Measurements from ENCODE around the gene ANO7. TPM values are rescaled to one million over a fixed set of nuclear protein-coding genes. Genes with fewer than 3 reads are reported as not detected.

Gene ANO7
- total RNA-seq, 2 experiments from 2014 or later: 0.53 to 1.1 TPM

DNA sequence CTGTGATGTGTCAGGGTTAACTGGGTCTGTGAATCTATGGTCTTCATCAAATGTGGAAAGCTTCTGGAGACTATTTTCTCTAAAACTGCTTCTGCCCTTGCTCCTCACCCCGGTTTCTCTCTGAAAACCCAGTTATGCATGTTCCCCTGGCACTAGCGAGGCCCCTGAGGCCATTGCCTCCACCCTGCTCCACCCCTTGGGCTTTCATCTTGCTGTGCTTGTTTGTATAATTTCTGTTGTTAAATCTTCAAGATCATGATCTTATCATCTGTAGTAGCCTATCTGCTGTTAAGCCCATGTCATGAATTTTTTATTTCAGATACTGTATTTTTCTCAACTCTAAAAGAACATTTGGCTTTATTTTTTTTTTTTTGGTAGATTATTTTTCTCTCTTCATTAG, 14.9 kb upstream of the ANO7 start:
- no peak for ATAC-seq

DNA sequence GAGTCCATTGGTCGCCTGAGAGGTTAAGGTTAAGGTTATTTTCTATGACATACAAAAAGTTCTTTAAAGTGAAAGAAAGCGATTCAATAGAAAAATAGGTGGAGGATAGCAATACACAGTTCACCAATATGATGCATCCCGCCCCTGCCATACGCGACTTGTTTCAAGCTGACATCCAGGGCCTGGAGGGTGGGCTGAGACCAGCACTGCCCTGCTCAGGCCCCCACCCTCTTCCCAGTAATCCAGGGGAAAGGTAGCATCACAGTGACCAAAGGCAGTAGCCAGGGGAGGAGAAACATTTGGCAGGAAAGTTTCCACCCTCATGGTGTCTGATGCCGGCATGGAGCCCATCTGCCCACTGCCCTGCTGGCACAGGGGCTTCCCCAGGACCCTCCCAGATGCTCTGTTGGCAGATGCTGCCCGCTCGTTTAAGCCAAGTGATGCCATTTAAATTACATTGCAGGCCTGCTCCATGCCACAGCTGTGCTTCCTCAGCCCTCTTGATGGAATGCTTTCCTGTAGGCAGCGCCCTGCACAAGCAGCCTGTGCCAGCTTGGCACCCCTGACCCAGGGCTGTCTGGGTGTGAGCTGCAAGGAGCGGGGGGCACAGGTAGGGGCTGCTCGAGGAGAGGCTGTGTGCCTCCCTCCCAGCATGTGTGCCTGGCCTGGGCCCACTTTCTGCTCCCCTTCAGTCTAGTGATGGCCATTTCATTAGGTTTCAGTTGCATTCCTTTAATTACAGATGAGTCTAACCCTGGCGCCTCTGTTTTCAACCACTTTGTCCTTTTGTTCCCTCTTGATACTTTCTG, 10.7 kb upstream of the ANO7 start:
- Mint-ChIP-seq H3K36me3 (peaks cover 26% of the 10 kb centered on the region), H3K27ac (no peak overlapping the region), H3K4me3 (no peak overlapping the region), H3K27me3 (no peaks in the 10 kb centered on the region), H3K9me3 (ENCODE audit: low read depth) (no peaks in the 10 kb centered on the region), H3K4me1 (peaks cover 13% of the 10 kb centered on the region)
- DNase-seq: no peak
- no peak for ATAC-seq
- CTCF ChIA-PET: no interaction called here

More for the DNA sequence above, 14.9 kb upstream of the ANO7 start:
- Mint-ChIP-seq H3K4me1 (no peaks in the 10 kb centered on the region), H3K9me3 (ENCODE audit: low read depth) (peaks cover 5% of the 10 kb centered on the region), H3K27ac (no peak overlapping the region), H3K36me3 (peaks cover 59% of the 10 kb centered on the region), H3K27me3 (no peaks in the 10 kb centered on the region), H3K4me3 (no peak overlapping the region)
- CTCF ChIA-PET: interaction anchor here (0.9 kb wide), 1 partner anchor 322 kb away, joined by 3 read pairs; no protein-coding TSS in a partner anchor
- DNase-seq: no peak

DNA sequence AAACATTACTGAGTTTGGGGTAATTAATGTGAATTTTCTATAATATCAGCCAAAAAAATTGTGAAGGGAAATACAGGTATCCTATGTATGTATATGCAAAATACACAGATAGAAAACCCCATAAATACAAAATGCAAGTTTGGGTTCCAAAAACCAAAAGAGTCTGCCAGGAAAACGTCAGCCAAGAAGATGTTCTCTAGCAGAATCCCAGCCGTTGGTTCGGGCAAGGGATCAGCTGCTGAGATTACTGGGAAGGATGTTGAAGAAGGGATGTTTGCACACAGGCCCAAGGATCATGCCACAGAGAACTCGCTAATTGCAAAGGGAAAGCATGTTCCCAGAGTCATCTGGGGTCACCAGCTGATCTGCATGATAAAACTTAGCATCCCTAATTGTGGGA, 9.5 kb upstream of the ANO7 start:
- ATAC-seq (no peak), DNase-seq (no peak)
- CTCF ChIA-PET: no interaction called here
- no peak overlapping the region for H3K4me3 Mint-ChIP-seq
- H3K4me1 Mint-ChIP-seq: peaks cover 13% of the 10 kb centered on the region
- no peaks in the 10 kb centered on the region for H3K9me3 Mint-ChIP-seq (ENCODE audit: low read depth)
- H3K27ac Mint-ChIP-seq: no peak overlapping the region
- H3K36me3 Mint-ChIP-seq: peaks cover 20% of the 10 kb centered on the region
- H3K27me3 Mint-ChIP-seq: no peaks in the 10 kb centered on the region

DNA sequence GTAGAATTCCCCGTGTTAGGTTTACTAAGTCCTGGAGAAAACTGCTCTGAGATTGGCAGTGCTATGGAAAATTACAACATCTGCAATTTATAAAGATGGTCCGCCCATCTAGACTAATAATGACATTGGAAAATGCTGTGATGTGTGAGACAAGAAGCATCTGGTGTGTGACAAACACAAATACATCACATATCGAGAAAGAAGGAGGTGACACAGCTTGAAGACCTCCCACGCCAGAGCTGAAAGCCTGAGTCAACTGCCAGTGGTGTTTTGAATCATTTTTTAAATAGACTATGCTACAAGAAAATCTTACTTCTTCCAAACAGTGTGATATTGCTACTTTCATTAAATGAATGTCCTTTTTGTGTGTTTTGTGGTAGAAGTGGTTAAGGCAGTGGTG, 8.6 kb upstream of the ANO7 start:
- no peak for DNase-seq
- Mint-ChIP-seq H3K36me3 (peaks cover 15% of the 10 kb centered on the region), H3K9me3 (ENCODE audit: low read depth) (no peaks in the 10 kb centered on the region), H3K4me1 (peaks cover 13% of the 10 kb centered on the region), H3K27me3 (no peaks in the 10 kb centered on the region), H3K27ac (no peak overlapping the region), H3K4me3 (no peak overlapping the region)
- CTCF ChIA-PET: no interaction called here
- peak; percentile 51 for ATAC-seq

DNA sequence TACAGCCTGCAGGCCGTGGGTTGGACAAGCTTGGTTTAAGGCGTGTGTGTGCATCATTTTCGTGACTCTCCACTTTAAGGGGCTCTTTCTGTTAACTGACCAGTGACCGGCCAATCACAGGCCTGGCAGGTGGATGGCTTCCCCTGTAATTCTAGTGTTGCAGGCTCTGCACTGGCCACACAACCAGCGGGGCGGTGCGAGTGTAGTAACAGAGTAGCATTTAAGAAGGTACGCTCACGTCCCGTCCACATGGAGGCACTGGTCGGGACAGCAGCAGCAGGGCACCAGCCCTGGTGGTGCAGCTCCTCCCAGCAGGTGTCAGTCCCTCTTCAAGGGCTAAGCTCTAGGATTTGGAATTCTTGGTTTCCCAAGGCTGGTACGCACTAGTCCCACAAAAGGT, 8.0 kb upstream of the ANO7 start:
- CTCF ChIA-PET: no interaction called here
- Mint-ChIP-seq H3K9me3 (ENCODE audit: low read depth) (no peaks in the 10 kb centered on the region), H3K4me1 (peaks cover 13% of the 10 kb centered on the region), H3K4me3 (no peak overlapping the region), H3K27me3 (no peaks in the 10 kb centered on the region), H3K27ac (no peak overlapping the region), H3K36me3 (peaks cover 9% of the 10 kb centered on the region)
- DNase-seq: no peak
- ATAC-seq: no peak

DNA sequence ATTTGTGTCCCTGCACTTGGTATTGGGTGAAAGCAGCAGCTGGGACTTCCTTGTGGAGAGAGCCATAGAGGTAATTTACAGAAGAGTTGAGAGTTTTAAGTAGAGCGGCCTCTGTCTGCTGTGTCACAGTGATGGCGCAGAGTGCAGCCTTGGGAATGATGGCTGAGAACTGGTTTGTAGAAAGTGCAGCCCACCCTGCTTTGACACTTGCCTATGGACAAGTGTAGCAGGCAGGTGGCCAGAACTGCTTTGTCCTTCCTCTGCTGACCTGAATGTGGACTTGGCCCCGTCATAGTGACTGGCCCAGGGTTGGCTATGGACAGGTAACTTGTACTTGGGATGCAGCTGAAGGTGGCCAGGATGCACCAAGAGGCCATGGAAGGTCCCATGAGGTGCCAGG, 6.4 kb upstream of the ANO7 start:
- ATAC-seq (no peak), DNase-seq (no peak)
- Mint-ChIP-seq H3K36me3 (peaks cover 7% of the 10 kb centered on the region), H3K4me3 (no peak overlapping the region), H3K4me1 (peaks cover 13% of the 10 kb centered on the region), H3K27me3 (no peaks in the 10 kb centered on the region), H3K9me3 (ENCODE audit: low read depth) (no peaks in the 10 kb centered on the region), H3K27ac (no peak overlapping the region)
- CTCF ChIA-PET: no interaction called here

DNA sequence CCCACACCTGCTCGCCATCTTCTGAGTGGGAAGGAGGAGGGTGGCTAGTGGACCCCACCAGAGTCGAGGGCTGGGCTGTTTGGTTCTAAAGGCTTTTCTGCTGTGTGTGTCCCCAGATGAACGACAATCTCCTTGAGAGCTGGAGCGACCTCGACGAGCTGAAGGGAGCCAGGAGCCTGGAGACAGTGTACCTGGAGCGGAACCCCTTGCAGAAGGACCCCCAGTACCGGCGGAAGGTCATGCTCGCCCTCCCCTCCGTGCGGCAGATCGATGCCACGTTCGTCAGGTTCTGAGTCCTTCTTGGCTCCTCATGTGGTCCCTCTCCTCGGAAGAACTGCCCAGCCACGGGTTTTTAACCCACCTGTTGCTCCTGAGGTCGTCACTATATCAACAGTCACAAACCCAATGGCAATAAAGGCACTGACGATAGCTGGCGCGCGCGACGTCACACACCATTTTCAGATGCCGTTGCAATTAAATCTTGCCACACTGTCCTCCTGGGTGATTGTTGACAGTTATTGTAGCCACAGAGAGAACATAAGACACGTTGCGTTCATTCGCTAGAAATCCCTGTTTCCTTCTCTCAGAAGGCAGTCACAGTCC, 5.8 kb upstream of the ANO7 start:
- Mint-ChIP-seq H3K4me3 (no peak overlapping the region), H3K36me3 (peaks cover 7% of the 10 kb centered on the region), H3K9me3 (ENCODE audit: low read depth) (no peaks in the 10 kb centered on the region), H3K4me1 (peaks cover 13% of the 10 kb centered on the region), H3K27ac (no peak overlapping the region), H3K27me3 (no peaks in the 10 kb centered on the region)
- no peak for DNase-seq
- no peak for ATAC-seq
- CTCF ChIA-PET: no interaction called here

DNA sequence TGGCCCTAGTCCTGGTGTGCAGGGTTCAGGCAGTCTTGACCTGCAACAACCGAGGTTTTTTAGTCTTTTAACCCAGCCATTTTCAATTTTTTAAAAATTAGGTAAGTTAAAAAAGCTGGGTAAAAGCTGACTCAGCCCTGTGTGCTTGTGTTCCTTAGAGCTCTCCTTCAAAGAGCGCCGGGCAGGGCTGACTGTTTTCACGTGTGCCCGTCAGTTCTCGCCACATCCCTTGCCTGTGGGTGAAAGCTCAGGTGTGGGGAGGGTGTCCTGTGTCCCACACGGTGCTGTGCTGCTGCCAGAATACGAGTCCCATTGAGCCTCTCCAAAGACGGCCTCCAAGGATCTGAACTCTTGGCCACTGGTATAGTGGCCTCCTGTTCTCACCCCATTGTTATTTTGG, 5.3 kb upstream of the ANO7 start:
- Mint-ChIP-seq H3K27ac (no peak overlapping the region), H3K4me1 (peaks cover 13% of the 10 kb centered on the region), H3K4me3 (no peak overlapping the region), H3K27me3 (no peaks in the 10 kb centered on the region), H3K9me3 (ENCODE audit: low read depth) (no peaks in the 10 kb centered on the region), H3K36me3 (peaks cover 7% of the 10 kb centered on the region)
- CTCF ChIA-PET: no interaction called here
- no peak for ATAC-seq
- no peak for DNase-seq

DNA sequence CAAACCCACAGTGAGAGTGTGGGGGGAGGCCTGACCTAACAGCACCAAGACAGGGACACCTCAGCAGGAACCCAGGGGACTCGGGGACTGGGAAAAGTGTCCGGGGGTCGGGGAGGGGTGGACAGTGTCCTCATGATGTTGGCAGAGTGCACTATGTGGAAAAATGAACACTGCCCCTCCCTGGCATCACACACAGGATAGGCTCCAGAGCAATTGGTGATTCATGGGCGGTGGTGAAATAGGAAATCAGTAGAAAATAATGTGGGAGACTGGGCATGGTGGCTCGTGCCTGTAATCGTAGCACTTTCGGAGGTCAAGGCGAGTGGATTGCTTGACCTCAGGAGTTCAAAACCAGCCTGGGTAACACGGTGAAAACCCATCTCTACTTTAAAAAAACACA, 3.6 kb upstream of the ANO7 start:
- Mint-ChIP-seq H3K27ac (no peak overlapping the region), H3K36me3 (peaks cover 2% of the 10 kb centered on the region), H3K9me3 (ENCODE audit: low read depth) (no peaks in the 10 kb centered on the region), H3K27me3 (no peaks in the 10 kb centered on the region), H3K4me1 (peaks cover 3% of the 10 kb centered on the region), H3K4me3 (no peak overlapping the region)
- ATAC-seq (no peak), DNase-seq (no peak)
- CTCF ChIA-PET: no interaction called here

DNA sequence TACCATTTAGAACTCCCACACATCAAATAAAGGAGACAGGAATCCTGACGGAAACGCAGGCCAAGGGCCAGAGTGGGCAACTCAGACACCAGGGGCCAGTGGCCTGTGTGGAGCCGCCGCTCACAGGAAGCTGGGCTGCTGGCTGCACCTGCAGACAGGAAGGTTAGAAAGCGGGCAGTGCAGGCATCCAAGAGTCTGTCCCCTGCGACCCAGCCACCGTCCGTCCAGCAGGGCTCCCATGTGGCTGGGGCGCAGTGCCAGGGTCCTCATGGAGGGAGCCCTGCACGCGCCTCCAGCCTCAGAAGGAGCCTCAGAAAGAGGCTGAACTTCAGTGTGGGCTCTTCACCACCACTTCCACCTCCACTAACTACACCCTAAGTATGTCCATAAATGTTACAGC, 2.5 kb upstream of the ANO7 start:
- no peaks in the 10 kb centered on the region for H3K4me1 Mint-ChIP-seq
- no peaks in the 10 kb centered on the region for H3K9me3 Mint-ChIP-seq (ENCODE audit: low read depth)
- no peaks in the 10 kb centered on the region for H3K36me3 Mint-ChIP-seq
- no peak overlapping the region for H3K27ac Mint-ChIP-seq
- no peak for ATAC-seq
- DNase-seq: no peak
- H3K4me3 Mint-ChIP-seq: no peak overlapping the region
- no peaks in the 10 kb centered on the region for H3K27me3 Mint-ChIP-seq
- CTCF ChIA-PET: no interaction called here

DNA sequence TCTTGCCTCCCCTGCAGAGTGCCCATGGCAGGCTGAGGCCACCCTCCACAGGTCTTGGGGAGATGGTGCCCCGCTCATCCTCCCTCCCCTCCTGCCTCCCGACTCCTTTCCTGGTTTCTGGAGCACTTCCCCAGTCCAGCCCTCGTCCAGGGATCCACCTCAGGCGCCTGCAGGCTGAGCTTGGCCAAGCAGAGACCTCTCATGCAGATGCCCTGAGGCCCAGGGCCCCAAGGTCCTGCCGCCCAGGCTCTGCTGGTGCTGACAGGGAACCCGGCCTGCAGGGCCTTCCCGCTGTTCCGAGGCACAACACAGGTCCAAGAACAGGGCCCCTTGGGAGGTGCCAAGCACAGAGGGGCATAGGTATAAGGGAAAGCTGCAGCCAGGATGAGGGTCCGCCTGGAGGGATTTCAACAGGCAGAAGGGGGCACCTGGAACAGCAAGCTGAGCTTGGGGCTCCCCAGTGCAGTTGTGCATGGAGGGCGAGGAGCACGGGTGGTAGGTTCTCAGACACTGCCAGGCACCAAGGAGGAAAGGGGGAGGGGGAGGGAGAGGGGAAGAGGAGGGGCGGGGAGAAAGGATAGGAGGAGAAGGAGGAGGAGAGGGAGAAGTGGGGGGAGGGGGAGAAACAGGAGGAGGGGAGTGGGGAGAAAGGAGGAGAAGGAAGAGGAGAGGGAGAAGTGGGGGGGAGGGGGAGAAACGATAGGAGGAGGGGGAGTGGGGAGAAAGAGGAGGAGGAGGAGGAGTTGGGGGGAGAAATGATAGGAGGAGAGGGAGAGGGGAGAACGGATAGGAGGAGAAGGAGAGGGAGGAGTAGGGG, 1.2 kb upstream of the ANO7 start:
- Mint-ChIP-seq H3K27ac (no peak overlapping the region), H3K4me3 (no peak overlapping the region), H3K9me3 (ENCODE audit: low read depth) (no peaks in the 10 kb centered on the region), H3K4me1 (no peaks in the 10 kb centered on the region), H3K27me3 (no peaks in the 10 kb centered on the region), H3K36me3 (no peaks in the 10 kb centered on the region)
- CTCF ChIA-PET: no interaction called here
- DNase-seq (no peak), ATAC-seq (no peak)

DNA sequence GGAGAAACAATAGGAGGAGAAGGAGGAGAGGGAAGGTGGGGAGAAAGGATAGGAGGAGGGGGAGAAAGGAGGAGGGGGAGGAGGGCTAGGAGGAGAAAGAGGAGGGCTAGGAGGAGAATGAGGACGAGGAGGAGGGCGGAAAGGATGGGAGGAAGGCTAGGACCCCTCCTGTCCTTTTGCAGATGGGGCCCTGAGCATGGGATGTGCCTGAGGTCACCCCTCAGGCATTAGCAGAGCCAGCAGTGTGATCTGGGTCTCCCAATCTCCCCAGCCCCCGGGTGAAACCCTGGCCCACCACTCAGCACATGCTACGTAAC, 601 bp upstream of the ANO7 start:
- no peaks in the 10 kb centered on the region for H3K27me3 Mint-ChIP-seq
- H3K4me3 Mint-ChIP-seq: no peak overlapping the region
- CTCF ChIA-PET: no interaction called here
- no peaks in the 10 kb centered on the region for H3K36me3 Mint-ChIP-seq
- no peaks in the 10 kb centered on the region for H3K4me1 Mint-ChIP-seq
- ATAC-seq (no peak), DNase-seq (no peak)
- no peaks in the 10 kb centered on the region for H3K9me3 Mint-ChIP-seq (ENCODE audit: low read depth)
- no peak overlapping the region for H3K27ac Mint-ChIP-seq

DNA sequence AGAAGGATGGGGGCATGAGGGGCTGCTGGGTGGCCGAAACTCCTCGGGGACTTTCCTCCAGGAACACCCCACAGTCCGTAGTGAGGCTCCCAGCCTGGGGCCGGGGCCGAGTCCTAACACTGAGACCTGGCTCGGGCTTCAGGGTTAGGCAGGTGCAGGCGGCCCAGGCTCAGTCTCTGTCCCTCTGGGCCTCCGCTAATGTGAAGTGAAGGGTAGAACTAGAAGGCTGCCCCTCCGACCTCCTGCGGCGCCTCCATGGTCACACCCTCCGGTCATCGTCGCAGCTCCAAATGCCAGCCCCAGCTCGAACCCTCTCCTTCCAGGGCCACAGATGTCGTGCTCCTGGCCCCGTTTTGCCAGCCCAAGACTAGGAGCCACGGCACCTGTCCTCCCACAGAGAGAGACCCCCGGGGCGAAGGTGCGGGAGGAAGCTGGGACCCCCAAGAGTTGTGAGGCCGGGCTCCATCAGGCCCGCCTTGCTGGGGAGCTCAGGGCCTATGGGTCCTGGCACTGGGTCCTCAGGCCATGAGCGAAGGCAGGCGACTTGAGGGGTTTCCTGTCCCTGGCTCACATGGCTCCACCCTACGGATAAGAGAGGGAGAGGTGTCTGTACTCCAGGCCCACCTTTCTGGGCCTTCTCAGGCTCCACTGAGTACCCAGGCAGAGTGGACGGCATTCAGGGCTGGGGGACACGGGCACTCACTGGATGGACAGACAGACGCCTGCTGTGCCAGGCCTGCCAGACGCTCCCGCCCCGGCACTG, 797 bp downstream of the ANO7 start:
- Mint-ChIP-seq H3K27ac (no peak overlapping the region), H3K36me3 (no peaks in the 10 kb centered on the region), H3K4me1 (no peaks in the 10 kb centered on the region), H3K9me3 (ENCODE audit: low read depth) (no peaks in the 10 kb centered on the region), H3K27me3 (no peaks in the 10 kb centered on the region), H3K4me3 (no peak overlapping the region)
- no peak for DNase-seq
- ATAC-seq: no peak
- CTCF ChIA-PET: no interaction called here
